GM20431 (cell line): Measurements from ENCODE around the gene LDB1.

Experiments
- in situ Hi-C: fragments of 300-500 bp; cut with MseI, MboI; formaldehyde crosslinking; loops from one replicate; pipeline ENCODE4 v1.15.0; 2020; ENCODE audit warnings: low sequenced_read_pairs; ENCODE audit not compliant: unreplicated experiment

LDB1 gene

DNA sequence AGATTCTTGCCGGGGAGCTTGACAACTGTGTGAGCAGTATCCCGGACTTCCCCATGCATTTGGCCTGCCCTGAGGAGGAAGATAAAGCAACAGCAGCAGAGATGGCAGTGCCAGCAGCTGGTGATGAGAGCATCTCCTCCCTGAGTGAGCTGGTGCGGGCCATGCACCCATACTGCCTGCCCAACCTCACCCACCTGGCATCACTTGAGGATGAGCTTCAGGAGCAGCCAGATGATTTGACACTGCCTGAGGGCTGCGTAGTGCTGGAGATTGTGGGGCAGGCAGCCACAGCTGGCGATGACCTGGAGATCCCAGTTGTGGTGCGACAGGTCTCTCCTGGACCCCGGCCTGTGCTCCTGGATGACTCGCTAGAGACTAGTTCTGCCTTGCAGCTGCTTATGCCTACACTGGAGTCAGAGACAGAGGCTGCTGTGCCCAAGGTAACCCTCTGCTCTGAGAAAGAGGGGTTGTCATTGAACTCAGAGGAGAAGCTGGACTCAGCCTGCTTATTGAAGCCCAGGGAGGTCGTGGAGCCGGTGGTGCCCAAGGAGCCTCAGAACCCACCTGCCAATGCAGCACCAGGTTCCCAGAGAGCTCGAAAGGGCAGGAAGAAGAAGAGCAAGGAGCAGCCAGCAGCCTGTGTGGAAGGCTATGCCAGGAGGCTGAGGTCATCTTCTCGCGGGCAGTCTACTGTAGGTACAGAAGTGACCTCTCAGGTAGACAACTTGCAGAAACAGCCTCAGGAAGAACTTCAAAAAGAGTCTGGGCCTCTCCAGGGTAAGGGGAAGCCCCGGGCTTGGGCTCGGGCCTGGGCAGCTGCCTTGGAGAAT is 19.3 kb upstream of the LDB1 start:
- in situ Hi-C loops, result no loop called here

DNA sequence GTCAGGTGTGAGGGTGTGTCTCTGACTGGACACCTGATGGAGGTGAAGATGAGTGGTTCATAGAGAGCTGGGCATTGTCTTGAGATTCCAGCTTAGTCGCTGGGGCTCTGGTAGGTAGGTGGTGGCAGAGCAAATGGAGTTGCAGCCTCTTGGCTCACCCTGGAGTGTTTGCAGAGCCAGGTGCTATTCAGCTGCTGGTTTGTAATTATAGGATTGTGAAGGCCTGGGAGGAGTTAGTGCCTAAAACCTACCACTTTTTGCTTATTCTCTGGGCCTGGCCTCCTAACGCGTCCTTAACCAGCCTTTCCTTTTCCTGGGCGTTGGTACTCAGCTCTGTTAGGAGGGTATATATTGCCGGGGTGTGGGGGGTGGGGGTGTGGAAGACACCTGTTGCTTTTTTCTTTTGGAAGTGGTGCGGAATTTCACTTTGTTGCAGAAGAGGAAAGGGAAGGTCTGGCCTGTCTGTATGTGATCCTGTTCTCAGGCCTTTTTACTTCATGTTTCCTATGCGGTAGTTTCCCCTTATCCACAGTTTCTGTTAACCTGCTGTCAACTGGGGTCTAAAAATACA is 15.9 kb upstream of the LDB1 start:
- in situ Hi-C loops, result no loop called here

DNA sequence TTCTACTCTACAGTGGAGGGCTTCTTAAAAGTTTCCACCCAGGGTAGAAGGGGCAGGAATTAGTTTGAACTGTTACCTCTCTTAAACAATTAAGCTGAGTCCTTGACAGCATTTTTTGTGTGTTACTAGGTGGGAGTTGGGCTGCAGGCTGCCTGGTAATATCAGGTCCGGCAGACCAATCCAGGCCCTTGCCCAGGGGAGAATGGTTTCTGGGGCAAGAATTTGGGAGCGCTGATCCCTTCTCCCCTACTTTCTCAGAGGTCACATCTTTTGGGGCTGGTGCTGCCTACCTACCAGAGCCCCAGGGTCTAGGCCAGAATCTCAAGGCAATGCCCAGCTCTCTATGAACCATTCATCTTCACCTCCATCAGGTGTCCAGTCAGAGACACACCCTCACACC is 14.2 kb upstream of the LDB1 start:
- in situ Hi-C loops, result no loop called here

DNA sequence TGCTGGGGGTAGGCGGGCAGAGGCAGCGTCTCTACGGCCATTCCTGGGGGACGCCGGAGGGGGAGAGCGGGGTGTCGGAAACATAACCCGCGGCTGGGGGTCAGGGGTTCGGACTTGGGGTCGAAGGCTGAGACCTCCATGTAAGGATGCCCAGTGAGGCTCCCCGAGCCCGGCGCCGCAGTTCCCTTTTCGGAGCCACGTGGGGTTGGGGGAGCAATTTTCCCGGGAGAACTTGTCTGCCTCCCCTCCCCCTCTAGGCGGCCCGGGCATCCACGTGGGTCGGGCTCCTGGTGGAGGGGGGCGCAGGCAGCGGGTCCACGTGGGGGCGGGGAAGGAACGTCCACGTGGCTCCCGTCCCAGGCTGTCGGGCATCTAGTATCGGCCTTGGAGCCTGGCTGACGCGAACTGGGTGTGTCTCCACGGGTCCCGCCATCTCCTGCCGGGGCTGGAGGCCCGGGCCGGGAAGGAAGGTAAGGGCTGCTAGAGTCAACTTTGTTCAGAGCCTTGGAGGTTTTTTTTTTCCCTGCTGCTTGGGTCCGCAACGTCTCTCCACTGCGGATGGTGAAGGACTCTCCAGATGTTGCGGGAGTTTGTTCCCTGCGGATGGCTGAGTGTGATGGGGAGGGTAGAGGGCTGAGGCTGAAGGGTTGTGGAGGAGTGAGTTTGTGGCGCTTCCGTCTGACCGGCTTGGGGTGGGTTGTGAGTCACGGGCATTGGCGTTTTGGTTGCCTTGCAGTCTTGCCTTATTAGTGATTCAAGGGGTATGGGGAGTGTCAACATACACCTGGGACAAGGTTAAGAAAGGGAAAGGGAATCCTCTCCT is 13.4 kb upstream of the LDB1 start:
- in situ Hi-C loops, result no loop called here

DNA sequence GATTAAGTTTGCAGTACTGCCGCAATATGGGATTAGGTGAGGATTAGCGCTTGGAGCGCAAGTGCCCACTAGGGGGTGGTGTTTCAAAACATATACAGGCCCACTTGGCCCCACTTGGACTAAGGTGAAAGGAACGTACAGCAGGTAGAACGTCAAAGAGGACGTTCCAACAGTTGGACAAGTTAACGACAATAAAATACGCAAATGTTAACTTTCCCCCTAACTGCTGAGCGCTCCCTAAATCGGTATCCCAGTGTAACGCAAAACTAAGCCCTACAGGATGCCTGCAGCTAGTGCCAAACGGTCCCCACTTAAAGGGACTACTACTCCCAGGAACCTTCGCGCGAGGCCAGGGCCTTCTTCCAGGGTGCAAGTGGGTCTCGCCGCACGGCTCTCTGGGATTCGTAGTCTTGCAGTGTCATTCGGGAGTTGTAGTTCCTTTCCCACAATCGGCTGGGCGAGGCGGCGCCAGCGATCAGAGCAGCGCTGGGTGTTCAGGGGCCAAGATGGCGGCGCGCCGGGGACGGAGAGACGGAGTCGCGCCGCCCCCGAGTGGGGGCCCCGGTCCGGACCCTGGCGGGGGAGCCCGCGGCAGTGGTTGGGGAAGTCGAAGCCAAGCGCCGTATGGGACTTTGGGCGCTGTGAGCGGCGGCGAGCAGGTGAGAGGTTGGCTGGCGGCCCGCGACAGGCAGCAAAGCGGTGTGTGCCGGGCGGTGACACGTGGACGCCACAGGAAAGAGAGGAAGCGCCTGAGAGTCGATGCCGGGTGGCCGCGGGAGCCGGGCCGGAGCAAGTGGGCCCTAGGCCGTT is 12.6 kb upstream of the LDB1 start, which contains the start of gene PPRC1:
TSS of gene PPRC1 (plus strand) at position 478 of the 810 bp plus-strand sequence. CDS start at position 507, 29 bp downstream.
- in situ Hi-C loops, result no loop called here

DNA sequence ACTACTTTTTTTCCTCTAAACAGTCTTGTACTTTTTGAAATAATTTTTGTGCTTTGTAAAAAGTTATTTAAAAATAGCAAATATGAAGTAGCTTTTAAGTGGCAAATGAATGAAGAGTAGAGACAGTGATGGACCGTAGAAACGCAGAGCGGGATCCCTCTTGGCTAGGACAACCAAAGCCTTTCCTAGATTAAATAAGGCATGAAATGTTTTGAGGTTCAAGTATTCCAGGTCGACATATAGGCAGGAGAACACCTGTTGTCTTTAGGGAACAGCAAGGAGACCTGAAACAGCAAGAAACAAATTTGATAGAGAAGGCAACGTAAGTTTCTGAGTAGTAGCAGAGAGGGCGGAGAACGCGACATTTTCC is 12.0 kb upstream of the LDB1 start:
- in situ Hi-C loops, result no loop called here

DNA sequence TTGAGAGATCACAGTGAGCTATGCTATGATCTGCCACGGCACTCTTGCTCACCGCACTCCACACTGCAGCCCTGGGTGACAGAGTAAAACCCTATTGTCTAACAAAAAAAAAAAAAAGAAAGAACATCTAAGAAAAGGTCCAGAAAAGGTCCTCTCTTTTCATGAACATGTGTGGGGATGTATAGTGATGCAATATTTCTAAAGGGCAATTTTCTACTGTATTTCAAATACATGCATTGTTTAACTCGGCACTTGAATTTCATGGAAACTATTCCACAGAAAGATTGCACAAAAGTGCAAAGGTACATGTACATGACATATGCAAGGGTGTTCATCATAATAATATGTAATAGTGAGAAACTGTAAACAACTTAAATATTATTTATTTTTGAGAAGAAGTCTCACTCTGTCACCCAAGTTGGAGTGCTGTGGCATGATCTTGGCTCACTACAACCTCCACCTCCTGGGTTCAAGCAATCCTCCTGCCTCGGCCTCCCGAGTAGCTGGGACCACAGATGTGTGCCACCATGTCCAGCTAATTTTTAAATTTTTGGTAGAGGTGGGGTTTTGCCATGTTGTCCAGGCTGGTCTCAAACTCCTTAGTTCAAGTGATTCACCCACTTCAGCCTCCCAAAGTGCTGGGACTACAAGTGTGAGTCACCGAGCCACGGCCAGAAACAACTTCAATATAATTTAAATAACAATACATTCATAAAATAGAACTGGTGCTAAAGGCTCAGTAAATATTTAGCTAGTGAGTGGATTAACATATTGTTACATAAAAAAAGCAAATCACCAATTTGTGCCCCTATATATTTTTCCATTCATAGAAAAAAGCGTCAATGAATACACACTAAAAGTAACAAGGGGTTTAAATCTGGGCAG is 11.4 kb upstream of the LDB1 start:
- in situ Hi-C loops, result no loop called here

DNA sequence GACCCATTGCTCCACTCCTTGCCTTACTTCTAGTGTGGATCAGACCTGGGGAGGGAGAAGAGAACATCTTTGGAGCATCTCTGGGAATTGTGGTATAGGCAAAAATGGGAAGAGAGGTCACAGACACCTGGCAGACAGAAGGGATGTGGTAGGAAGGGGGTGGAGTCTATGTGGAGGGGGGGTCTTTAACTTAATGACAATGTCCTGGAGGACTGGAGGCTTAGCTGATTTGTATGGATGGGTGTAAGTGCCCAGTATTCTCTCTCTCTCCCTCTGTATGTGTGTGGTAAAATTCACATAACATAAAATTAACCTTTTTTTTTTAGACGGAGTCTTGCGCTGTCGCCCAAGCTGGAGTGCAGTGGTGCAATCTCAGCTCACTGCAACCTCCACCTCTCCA is 3.1 kb upstream of the LDB1 start:
- in situ Hi-C loops, result no loop called here

DNA sequence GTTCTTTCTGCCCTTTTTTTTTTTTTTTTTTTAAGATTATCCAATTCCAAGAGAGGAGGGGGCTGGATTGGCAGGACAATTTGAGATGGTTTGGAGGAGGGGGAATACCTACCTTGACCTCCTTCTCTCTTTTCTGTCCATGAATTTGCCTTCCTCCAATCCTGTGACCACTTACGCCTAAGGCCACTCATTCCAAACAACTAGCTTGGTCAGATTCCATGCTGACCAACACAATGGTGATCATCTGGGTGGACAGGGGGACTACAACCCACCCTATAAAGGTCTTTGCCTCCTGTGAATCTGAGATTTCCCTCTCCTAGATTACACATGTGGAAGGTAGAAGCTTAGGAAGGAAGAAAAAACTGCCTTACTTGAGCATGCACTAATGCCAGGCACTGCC is 2.3 kb upstream of the LDB1 start:
- in situ Hi-C loops, result no loop called here

DNA sequence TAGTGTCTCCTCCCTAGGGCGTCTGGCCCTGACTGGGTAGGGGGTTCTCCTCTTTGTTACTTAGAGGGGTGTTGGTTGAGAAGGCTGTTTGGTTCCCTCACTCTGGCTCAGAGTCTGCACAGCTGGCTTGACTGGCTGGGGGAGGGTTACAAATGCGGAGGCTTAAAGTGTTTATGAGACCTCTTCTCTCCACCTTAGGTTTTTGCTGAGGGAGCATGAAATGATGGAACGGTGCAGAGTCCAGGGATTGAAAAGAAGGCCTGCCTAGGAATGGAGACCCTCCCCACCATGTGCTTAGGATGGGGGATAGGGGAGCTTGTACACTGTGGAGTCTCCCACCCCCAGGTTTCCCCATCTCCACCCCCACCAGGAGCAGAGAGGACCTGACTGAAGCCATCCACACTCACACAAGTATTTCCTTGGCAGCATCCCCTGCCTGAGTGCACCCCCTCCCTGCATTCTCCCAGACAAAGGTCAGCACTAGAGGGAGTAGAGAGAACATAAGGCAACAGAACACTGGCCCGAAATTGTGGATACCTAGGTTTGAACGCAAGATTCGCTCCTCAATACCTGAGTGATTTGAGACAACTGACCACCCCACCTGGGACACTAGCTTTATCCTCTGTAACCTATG is 1.7 kb upstream of the LDB1 start:
- in situ Hi-C loops, result no loop called here

DNA sequence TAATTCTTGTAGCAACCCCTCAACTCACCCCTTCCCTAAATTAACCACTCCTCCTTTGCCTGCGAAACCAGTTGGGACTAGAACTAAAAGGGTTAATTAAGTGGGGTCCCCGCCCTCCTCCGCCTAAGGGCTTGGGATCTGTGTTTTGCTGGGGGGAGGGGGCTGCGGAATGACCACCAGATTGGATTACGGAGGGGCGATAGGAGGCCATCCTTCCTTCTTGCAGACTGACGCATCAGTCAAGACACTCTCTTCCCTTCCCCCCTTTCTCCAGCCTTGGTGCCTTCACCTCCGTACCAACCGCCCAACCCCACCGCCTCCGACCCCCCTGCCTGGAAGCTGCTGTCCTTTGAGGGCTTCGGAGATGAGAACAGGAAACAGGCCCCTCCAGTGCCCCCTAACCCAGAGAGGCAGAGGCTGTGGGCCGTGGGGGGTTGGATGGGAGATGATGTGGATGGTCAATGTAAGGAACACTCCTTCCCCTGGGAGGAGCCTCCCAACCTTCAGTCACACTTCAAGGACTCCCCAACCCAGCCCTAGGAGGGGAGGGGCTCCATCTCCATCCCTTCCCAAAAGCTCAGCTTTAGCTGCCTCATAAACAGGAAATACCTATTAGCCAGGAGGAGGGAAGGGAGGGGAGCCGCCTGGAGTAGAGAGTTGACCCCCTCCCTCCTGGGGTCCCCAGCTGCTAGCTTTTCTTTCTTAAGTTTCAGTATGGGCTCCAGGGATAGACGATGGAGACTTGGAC is 997 bp upstream of the LDB1 start:
- in situ Hi-C loops, result no loop called here

DNA sequence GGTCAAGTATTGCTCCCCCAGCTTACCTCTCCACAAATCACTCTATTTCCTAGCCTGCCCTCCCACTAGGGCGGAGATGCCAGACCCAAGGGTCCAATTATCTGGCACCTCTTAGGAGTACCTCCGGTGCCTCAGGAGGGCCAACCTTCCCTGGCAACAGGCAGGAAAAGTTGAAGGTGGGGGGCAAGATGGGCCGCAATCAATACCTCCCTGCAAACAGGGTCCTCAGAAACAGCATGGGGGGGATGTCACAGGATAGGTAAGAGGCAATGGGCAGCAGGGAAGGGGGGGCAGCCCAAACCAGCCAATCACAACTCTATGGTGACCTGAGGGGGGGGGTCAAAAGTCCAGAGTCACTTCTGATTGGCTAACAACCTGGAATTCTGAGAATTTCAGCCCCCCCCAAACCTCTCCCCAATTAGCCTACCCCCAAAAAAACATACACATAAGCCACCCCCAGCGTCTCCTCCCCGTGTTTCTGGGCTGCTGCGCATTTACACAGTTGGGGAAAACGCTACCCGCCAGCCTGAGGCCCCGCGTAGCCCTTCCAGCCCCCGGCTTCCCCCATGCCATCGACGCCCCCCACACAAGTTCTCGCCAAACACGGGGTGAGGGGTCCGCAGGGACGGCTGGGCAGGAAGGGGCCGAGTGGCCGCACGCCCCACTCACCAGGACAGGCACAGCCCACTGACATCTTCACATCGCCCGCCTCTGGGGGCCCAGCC is 589 bp downstream of the LDB1 start:
- in situ Hi-C loops, result no loop called here

DNA sequence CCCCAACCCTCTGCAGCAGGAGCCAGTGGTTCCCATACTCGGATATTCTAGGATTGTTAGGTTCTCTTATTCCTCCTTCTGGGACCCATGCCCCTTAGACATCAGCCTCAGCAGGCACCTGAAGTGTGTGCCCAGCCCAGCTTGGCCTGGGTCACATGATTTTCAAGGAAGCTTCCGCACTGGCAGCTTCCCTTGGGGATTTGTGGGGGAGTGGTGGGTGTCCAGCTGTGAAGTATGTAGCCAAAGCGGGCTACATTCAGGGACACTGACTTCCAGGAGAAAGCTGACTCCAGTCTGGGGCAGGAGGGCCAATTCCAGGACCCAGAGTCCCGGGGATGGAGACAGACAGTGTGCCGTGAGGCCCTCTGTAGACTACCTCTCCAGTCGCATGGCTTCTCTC is 1.3 kb downstream of the LDB1 start:
- in situ Hi-C loops, result no loop called here

DNA sequence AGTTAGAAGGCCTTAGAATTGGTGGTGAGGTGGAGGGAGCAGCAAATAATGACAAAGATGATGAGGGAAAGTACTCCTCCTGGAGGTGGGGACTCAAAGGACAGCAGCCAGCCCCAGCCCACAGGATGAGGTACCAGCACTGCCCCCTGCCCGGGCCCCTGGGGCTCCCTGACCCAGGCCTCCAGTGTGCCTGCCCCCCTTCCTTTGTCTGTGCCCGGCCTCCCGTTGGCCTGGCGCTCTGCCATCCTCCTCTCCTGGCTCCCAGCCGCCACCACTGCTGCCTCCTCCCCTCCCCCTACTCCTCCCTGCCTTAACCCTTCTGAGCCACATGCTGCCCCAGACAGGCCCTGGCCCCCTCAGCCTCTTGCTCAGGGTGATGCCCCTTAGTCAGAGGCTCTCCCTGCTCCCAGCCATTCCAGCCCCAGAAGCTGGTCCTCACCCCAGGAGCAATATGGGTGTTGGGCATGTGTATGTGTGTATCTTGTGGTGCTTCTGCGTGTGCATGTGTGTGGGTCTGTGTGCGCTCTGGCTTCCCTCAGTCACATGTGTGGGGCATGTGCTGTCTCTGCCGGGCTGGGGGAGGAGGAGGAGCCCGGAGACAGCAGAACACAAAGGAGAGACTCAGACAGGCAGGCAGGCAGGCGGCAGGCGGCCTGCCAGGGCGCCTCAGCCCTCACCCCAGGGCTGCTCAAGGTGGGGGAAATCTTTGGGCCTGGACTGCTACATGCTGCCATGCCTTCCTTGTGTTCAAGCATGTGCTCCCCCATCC is 2.6 kb downstream of the LDB1 start:
- in situ Hi-C loops, result no loop called here

DNA sequence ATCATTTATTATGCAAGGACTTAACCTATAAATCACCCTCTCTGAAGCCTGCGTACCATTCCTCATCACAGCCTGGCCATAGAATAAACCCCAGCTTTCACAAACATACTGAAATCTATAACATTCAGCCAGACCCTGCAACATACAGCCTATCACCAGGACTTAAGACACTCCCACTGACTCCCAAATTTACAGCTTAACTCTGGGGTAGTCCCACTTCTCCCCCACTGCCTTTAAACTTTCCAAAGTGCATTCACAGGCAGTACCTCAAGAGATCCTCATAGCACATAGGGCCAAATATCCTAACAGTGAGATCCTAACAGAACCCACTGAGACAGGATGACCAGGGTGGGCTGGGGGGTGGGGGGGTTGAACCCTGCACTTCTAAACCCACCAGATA is 3.5 kb downstream of the LDB1 start:
- in situ Hi-C loops, result no loop called here

DNA sequence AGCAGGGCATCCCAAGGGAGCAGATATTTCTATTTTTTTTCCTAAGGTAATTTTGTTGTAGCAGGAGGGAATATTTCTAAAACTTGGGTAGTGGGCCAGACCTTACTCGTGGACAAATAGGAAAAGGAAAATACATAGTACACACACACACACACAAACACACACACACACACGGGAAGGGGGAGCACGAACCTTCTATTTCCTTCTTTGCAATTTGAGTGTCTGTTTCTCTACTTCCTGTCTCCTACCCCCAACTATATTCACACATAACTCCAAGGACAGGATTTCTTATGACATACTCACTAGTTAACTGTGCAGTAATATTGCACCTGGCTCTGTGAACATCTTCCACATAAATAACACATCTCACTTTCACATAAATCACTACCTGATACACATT is 4.4 kb downstream of the LDB1 start:
- in situ Hi-C loops, result no loop called here
